Kidney epithelial cell (primary cell): ENCODE measurements around the gene BOLA3. TPM values are rescaled to one million over a fixed set of nuclear protein-coding genes. Genes with fewer than 3 reads are reported as not detected.

Experiments used
- DNase-seq: peaks from one replicate; pipeline ENCODE4 v3.0.0-alpha.2; 2010; ENCODE audit warnings: low read depth
- H3K27me3 ChIP-seq: 2 replicates; pipeline ENCODE4 v1.6.0; 2011; ENCODE audit warnings: low read length; ENCODE audit not compliant: control insufficient read depth, insufficient read depth
- H3K36me3 ChIP-seq: 2 replicates; pipeline ENCODE4 v1.5.1; 2011; ENCODE audit warnings: low read length; ENCODE audit not compliant: control insufficient read depth, insufficient read depth
- H3K4me3 ChIP-seq: 2 replicates; pipeline ENCODE4 v1.5.1; 2011; ENCODE audit warnings: low read depth, mild to moderate bottlenecking, control low read depth, low read length
- total RNA-seq: library from RNA; depleted of rRNA; stranded (reverse); fragments of >200 nt; gene quantifications from 2 replicates; pipeline ENCODE4 v1.2.3, GENCODE V29; 2015
- TF ChIP-seq, protein P1 (sequence below): IDR thresholded peaks from 2 replicates; pipeline ENCODE4 v1.5.1; 2011; ENCODE audit warnings: mild to moderate bottlenecking, moderate library complexity, low read length, control low read depth, inconsistent platforms; ENCODE audit not compliant: insufficient read depth, poor library complexity, severe bottlenecking

The BOLA3 gene
- total RNA-seq, 1 donor from 2014 or later, result 78.8 TPM

DNA sequence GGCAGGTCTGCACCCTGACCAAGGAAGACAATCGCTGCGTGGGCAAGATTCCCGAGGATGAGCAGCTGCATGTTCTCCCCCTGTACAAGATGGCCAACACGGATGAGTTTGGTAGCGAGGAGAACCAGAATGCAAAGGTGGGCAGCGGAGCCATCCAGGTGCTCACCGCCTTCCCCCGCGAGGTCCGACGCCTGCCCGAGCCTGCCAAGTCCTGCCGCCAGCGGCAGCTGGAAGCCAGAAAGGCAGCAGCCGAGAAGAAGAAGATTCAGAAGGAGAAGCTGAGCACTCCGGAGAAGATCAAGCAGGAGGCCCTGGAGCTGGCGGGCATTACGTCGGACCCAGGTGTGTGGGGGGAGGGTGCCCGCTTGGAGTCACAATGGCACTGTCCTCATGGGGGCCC lies 48.4 kb downstream of the BOLA3 start:
- TF ChIP-seq, protein P1, sequence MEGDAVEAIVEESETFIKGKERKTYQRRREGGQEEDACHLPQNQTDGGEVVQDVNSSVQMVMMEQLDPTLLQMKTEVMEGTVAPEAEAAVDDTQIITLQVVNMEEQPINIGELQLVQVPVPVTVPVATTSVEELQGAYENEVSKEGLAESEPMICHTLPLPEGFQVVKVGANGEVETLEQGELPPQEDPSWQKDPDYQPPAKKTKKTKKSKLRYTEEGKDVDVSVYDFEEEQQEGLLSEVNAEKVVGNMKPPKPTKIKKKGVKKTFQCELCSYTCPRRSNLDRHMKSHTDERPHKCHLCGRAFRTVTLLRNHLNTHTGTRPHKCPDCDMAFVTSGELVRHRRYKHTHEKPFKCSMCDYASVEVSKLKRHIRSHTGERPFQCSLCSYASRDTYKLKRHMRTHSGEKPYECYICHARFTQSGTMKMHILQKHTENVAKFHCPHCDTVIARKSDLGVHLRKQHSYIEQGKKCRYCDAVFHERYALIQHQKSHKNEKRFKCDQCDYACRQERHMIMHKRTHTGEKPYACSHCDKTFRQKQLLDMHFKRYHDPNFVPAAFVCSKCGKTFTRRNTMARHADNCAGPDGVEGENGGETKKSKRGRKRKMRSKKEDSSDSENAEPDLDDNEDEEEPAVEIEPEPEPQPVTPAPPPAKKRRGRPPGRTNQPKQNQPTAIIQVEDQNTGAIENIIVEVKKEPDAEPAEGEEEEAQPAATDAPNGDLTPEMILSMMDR, result no peak
- Histone ChIP-seq H3K36me3 (no peaks in the 10 kb centered on the region), H3K27me3 (no peaks in the 10 kb centered on the region), H3K4me3 (no peak overlapping the region)
- DNase-seq, result no peak

DNA sequence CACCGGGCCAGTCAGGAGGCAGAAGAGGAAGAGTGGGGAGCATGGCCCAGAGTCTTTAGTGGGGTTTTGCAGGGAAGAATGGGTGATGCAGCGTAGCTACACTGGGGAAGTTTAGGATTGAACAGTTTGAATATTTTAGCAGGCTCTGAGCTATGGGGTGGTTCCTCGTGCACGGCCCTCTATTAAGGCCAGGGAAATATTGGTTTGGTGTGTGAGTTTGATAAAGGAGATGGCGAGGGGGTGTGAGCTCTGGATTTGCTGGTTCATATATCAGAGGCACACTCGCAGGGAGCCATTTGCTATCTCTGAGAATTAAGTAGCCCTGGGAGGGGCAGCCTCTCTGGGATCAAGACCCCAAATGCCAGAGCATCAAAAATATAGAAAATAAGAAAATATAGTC lies 50.1 kb downstream of the BOLA3 start:
- H3K27me3 ChIP-seq, result no peaks in the 10 kb centered on the region
- TF ChIP-seq, protein P1, result no peak
- H3K36me3 ChIP-seq, result no peaks in the 10 kb centered on the region
- DNase-seq, result no peak
- H3K4me3 ChIP-seq, result no peak overlapping the region

DNA sequence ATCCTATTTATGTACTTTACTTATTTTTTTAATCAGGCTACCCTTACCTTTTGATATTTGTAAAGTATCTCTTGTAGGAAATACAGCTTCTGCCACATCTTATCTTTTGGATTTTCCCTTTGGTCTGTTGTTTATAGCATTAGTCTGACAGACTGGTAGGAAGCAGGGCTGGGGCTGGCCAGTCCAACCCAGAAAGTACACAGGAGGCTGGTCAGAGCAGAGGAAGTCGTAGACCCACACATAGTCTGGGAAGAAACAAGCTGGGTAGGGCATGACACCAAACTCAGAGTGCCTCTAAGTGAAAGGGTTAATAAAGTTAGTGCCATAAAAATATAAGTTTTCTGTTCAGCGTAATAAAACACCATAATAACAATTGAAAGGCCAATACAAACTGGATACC lies 51.7 kb downstream of the BOLA3 start:
- no peak overlapping the region for H3K4me3 ChIP-seq
- DNase-seq, result no peak
- TF ChIP-seq, protein P1, result no peak
- no peaks in the 10 kb centered on the region for H3K27me3 ChIP-seq
- H3K36me3 ChIP-seq, result no peaks in the 10 kb centered on the region

DNA sequence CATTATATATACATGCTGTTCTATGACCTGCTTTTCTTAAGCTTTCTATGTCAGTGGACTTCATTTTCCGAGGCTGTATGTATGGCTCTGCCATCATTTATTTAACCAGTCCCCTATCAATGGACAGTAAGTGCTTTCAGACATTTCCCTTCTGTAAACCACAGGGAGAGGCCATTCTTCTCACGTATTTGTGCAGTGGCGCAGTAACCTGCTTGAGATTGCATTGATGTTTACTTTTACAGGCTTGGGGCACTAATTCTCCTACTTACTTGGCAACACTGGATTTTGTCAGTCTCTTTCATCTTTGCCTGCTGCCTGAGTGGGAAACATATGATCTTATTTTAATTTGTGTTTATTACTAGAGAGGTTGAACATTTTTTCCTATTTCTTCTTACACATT lies 52.1 kb downstream of the BOLA3 start:
- DNase-seq, result no peak
- TF ChIP-seq, protein P1, result no peak
- Histone ChIP-seq H3K36me3 (no peaks in the 10 kb centered on the region), H3K4me3 (no peak overlapping the region), H3K27me3 (no peaks in the 10 kb centered on the region)

DNA sequence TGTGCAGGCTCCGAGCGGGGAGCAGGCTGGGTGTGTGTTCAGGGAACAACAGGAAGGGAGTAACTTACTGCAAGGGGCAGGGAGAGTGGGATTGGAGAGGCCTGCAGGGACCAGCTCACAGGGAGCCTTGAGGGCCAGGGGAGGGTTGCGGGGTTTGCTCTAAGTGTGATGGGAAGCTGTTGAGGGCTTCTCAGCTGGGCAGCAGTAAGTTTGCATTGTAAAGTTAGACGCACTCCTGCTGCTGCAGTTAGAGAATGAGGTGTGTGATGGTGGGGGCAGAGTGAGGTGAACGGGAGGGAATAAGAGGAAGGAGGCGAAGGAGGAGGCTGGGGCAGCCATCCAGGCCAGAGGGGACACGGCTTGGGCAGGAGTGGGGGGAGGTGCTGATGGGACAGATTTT lies 53.4 kb downstream of the BOLA3 start:
- TF ChIP-seq, protein P1, result no peak
- no peaks in the 10 kb centered on the region for H3K36me3 ChIP-seq
- DNase-seq, result no peak
- no peaks in the 10 kb centered on the region for H3K27me3 ChIP-seq
- no peak overlapping the region for H3K4me3 ChIP-seq

DNA sequence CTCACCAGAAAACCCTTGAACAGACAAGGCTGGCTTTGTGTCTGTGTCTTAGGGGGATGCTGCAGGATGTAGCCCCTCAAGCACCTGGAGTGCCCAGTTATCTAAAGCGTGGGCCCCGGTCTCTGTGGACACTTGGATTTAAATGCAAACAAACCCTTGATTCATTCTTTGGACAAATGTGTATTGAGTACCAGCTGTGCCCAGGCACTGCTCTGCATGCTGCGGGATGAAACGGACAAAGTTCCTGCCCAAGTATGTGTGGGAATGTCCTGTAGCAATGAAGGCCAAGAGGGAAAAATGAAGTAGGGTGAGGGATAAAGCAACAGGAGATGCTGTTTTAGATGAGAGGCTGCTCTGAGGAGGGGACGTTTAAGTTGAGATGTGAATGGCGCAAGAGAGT lies 53.9 kb downstream of the BOLA3 start:
- H3K27me3 ChIP-seq, result no peaks in the 10 kb centered on the region
- H3K4me3 ChIP-seq, result no peak overlapping the region
- TF ChIP-seq, protein P1, result no peak
- H3K36me3 ChIP-seq, result no peaks in the 10 kb centered on the region
- no peak for DNase-seq
